ENCODE measurements around the gene MTA1.

Gene MTA1

GRCh38 chr14:105387530-105387922 lies 32.1 kb upstream of the MTA1 start:
- TF ChIP-seq, protein P1, sequence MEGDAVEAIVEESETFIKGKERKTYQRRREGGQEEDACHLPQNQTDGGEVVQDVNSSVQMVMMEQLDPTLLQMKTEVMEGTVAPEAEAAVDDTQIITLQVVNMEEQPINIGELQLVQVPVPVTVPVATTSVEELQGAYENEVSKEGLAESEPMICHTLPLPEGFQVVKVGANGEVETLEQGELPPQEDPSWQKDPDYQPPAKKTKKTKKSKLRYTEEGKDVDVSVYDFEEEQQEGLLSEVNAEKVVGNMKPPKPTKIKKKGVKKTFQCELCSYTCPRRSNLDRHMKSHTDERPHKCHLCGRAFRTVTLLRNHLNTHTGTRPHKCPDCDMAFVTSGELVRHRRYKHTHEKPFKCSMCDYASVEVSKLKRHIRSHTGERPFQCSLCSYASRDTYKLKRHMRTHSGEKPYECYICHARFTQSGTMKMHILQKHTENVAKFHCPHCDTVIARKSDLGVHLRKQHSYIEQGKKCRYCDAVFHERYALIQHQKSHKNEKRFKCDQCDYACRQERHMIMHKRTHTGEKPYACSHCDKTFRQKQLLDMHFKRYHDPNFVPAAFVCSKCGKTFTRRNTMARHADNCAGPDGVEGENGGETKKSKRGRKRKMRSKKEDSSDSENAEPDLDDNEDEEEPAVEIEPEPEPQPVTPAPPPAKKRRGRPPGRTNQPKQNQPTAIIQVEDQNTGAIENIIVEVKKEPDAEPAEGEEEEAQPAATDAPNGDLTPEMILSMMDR (IDR thresholded peaks at IDR 0.05; ENCODE audit: borderline replicate concordance, control extremely low read depth, extremely low read depth, insufficient read depth, missing control alignments): no peak
- no peak for DNase-seq (ENCODE audit: low spot score)
- in situ Hi-C loops (cut with MboI; ENCODE audit: low sequenced_read_pairs, unreplicated experiment): no loop called here

DNA sequence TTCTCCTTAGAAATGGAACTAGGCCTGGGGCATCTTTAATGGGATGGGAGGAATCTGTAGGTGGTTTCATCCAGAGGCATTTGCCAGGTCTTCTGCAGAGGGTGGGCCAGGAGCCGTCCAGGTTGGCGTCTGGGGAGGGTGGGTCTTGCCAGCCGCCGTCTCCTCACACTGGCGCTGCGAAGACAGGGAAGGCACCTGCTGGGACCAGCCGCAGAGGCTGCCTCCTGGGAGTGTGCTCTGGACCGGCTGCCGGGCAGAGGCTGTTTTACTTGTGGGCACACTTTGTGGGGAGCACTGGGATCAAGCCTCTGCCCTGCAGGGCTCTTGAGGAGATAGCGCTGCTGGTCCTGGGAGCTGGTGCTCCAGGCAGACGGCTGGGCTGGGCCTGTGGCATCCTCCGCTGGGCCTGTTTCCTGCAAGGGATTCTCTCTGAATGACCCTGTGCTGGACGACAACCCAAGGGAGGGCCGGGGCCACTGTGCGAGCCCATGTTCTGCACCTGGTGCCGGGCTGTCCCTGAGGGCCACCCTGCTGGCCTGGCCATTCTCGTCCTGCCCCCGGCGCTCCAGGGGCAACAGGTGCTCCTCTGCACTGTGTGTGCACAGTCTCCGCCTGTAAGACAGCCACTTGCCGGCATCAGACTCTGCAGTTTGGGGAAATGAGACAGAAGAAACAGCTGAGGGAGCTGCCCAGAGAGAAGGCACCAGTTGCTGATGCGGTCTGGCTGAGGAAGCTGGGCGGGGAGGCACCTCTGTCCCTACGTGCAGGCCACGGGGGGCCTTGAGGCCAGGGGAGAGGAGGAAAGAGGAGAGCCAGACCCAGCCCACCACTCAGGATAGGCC lies 31.3 kb upstream of the MTA1 start:
- TF ChIP-seq, protein P1 (IDR thresholded peaks at IDR 0.05; ENCODE audit: borderline replicate concordance, control extremely low read depth, extremely low read depth, insufficient read depth, missing control alignments): no peak
- in situ Hi-C loops (cut with MboI; ENCODE audit: low sequenced_read_pairs, unreplicated experiment): no loop called here
- no peak for DNase-seq (ENCODE audit: low spot score)

- DNase-seq (ENCODE audit: low spot score): no peak
- in situ Hi-C loops (cut with MboI; ENCODE audit: low sequenced_read_pairs, unreplicated experiment): no loop called here
- TF ChIP-seq, protein P1 (IDR thresholded peaks at IDR 0.05; ENCODE audit: borderline replicate concordance, control extremely low read depth, extremely low read depth, insufficient read depth, missing control alignments): no peak
Measured at GRCh38 chr14:105388976-105389375, 30.7 kb upstream of the MTA1 start.

- in situ Hi-C loops (cut with MboI; ENCODE audit: low sequenced_read_pairs, unreplicated experiment): no loop called here
- no peak for DNase-seq (ENCODE audit: low spot score)
- TF ChIP-seq, protein P1 (IDR thresholded peaks at IDR 0.05; ENCODE audit: borderline replicate concordance, control extremely low read depth, extremely low read depth, insufficient read depth, missing control alignments): no peak
Measured at GRCh38 chr14:105389534-105389933, 30.1 kb upstream of the MTA1 start.

GRCh38 chr14:105389976-105390848 lies 29.4 kb upstream of the MTA1 start:
- no peak for DNase-seq (ENCODE audit: low spot score)
- in situ Hi-C loops (cut with MboI; ENCODE audit: low sequenced_read_pairs, unreplicated experiment): no loop called here
- TF ChIP-seq, protein P1 (IDR thresholded peaks at IDR 0.05; ENCODE audit: borderline replicate concordance, control extremely low read depth, extremely low read depth, insufficient read depth, missing control alignments): no peak

DNA sequence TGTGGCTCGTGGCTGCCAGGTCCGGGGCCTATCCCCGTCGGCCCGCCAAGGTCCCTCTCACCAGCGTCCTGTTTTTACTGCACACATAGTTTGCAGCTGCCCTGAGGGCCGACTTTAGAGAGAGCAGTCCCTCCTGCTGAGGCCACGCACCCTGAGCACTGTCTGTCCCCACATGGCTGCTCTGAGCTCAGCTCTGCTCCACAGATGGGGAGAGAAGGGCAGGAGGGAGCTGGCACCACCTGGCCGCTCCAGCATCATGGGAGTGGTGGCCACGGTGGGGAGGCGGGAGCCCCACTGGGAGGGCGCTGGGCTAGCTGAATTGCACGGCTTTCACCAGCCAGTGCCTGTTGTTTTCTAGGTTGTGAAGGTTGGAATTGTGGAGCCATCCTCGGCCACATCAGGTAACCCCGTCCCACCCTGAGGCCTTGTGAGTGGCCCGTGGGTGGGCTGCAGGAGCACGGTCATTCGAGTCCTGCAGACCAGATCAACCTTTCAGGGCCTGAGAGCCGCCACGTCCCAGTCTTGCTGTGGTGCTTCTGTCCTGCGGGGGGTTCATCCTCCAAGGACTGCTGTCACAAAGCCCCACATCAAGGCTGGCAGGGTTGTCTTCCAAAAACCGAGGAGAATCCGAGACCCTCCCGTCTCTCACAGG lies 28.7 kb upstream of the MTA1 start:
- in situ Hi-C loops (cut with MboI; ENCODE audit: low sequenced_read_pairs, unreplicated experiment): no loop called here
- no peak for DNase-seq (ENCODE audit: low spot score)
- TF ChIP-seq, protein P1 (IDR thresholded peaks at IDR 0.05; ENCODE audit: borderline replicate concordance, control extremely low read depth, extremely low read depth, insufficient read depth, missing control alignments): no peak
